Lung (tissue), 12 donors: ENCODE results near the gene ARMC2. TPM values are rescaled to one million over a fixed set of nuclear protein-coding genes. Genes with fewer than 3 reads are reported as not detected.

Source experiments
- ATAC-seq: fragments of 200-7000 bp; cut with Tn5 transposase; one replicate; pipeline ENCODE4 v1.9.1; 2020; ENCODE audit warnings: moderate number of reproducible peaks; ENCODE audit not compliant: insufficient read depth, low FRiP score
- DNase-seq, 3 donors: peaks; one replicate each; pipeline ENCODE4 v3.0.0-alpha.2; 2013 to 2017
- H3K27ac ChIP-seq, 2 donors: one replicate each; pipeline ENCODE4 v1.5.1; 2013; ENCODE audit warnings: mild to moderate bottlenecking in 2 of 2, moderate library complexity in 2 of 2, control low read depth in 1 of 2, inconsistent platforms in 1 of 2, low read depth in 1 of 2, low read length in 1 of 2
- H3K27me3 ChIP-seq, 3 donors: one replicate each; pipeline ENCODE4 v1.5.1; 2013; ENCODE audit warnings: low read length in 2 of 3; ENCODE audit not compliant: control insufficient read depth in 3 of 3, insufficient read depth in 3 of 3
- H3K36me3 ChIP-seq, 4 donors: one replicate each; pipeline ENCODE4 v1.5.1; 2013; ENCODE audit warnings: low read length in 4 of 4, mild to moderate bottlenecking in 1 of 4, moderate library complexity in 1 of 4; ENCODE audit not compliant: control insufficient read depth in 4 of 4, insufficient read depth in 4 of 4
- H3K4me1 ChIP-seq, 5 donors: one replicate each; pipeline ENCODE4 v1.5.1; 2013; ENCODE audit warnings: low read length in 5 of 5, mild to moderate bottlenecking in 2 of 5, moderate library complexity in 1 of 5; ENCODE audit not compliant: control insufficient read depth in 5 of 5, insufficient read depth in 5 of 5
- H3K4me3 ChIP-seq: one replicate; pipeline ENCODE4 v1.5.1; 2013; ENCODE audit warnings: mild to moderate bottlenecking, control low read depth, moderate library complexity
- H3K9ac ChIP-seq, 2 donors: one replicate each; pipeline ENCODE4 v1.5.1; 2013; ENCODE audit warnings: low read length in 2 of 2, control low read depth in 1 of 2; ENCODE audit not compliant: insufficient read depth in 1 of 2
- H3K9me3 ChIP-seq, 4 donors: one replicate each; pipeline ENCODE4 v1.5.1; 2013; ENCODE audit warnings: low read length in 3 of 4, mild to moderate bottlenecking in 1 of 4, moderate library complexity in 1 of 4; ENCODE audit not compliant: control insufficient read depth in 4 of 4, insufficient read depth in 3 of 4
- CTCF ChIP-seq: IDR thresholded peaks from 2 replicates; pipeline ENCODE4 v1.5.1; 2012; ENCODE audit warnings: mild to moderate bottlenecking; ENCODE audit errors: control extremely low read depth, extremely low read depth
- WGBS, 2 donors: extraction: QIAGEN DNeasy Blood & Tissue Kit; methylation state at CpG; one replicate each; pipeline ENCODE4 v1.1.7; 2013; 5-methylcytosine and 5-hydroxymethylcytosine counted together
- polyA plus RNA-seq, 2 donors: library from polyadenylated mRNA; stranded (reverse); fragments of 200-250 nt; gene quantifications; one replicate each; pipeline ENCODE4 v1.2.1, GENCODE V29; 2013
- total RNA-seq, 2 donors: library from RNA; depleted of rRNA in 1 of 2; stranded (reverse); fragments of >200 nt in 1 of 2; gene quantifications; one replicate each; pipeline ENCODE4 v1.2.1, GENCODE V29; 2014 to 2021
- donor health status: control.
- donor health status: control.
- donor health status: Bipolar disorder and iron deficiency.
- donor health status: healthy.
- donor health status: DM: yes; HTN: yes; CAD: no.

ARMC2 gene
- total and polyA plus RNA-seq, 4 donors, result 2.9 to 16.5 (median 7.4) TPM

- Histone ChIP-seq H3K9ac (no peak overlapping the region), H3K4me3 (no peak overlapping the region), H3K4me1 (peaks cover 0 to 25% (median 7%) of the 10 kb centered on the region in 5 donors), H3K36me3 (peaks cover 0 to 12% (median 6%) of the 10 kb centered on the region in 4 donors), H3K27ac (peak overlapping the region; percentile 62 to 79), H3K27me3 (no peaks in the 10 kb centered on the region), H3K9me3 (no peaks in the 10 kb centered on the region)
- TF ChIP-seq CTCF, result no peak
- 40 to 44% methylated on average over 10 of the region's 10 CpGs for WGBS, 2 donors
- ATAC-seq (no peak), DNase-seq (peak in 1 of 3 donors; percentile 44)
Measured at GRCh38 chr6:108850669-108851465, 2.6 kb downstream of the ARMC2 start.

- Histone ChIP-seq H3K4me3 (no peak overlapping the region), H3K27ac (peak overlapping the region in 1 of 2 donors; percentile 79)
- 24 to 48% methylated on average over 1 of the region's 1 CpG for WGBS, 2 donors
Measured at GRCh38 chr6:108851756-108852155, 3.5 kb downstream of the ARMC2 start.

GRCh38 chr6:108853077-108853476 lies 4.9 kb downstream of the ARMC2 start:
- H3K27me3 ChIP-seq, result no peaks in the 10 kb centered on the region
- H3K9me3 ChIP-seq, result peaks cover 0 to 3% (median 0%) of the 10 kb centered on the region in 4 donors
- peaks cover 3 to 30% (median 16%) of the 10 kb centered on the region in 4 donors for H3K36me3 ChIP-seq
- ATAC-seq, result no peak
- peaks cover 0 to 17% (median 7%) of the 10 kb centered on the region in 5 donors for H3K4me1 ChIP-seq
- no peak for DNase-seq
- H3K27ac ChIP-seq, result no peak overlapping the region
- no peak for TF ChIP-seq CTCF
- H3K4me3 ChIP-seq, result no peak overlapping the region
- H3K9ac ChIP-seq, result no peak overlapping the region

More at GRCh38 chr6:108851756-108852155, 3.5 kb downstream of the ARMC2 start:
- H3K4me1 ChIP-seq, result peaks cover 0 to 25% (median 7%) of the 10 kb centered on the region in 5 donors
- ATAC-seq (no peak), DNase-seq (no peak)
- peaks cover 3 to 21% (median 9%) of the 10 kb centered on the region in 4 donors for H3K36me3 ChIP-seq
- H3K9ac ChIP-seq, result no peak overlapping the region
- no peaks in the 10 kb centered on the region for H3K27me3 ChIP-seq
- H3K9me3 ChIP-seq, result peaks cover 0 to 3% (median 0%) of the 10 kb centered on the region in 4 donors
- no peak for TF ChIP-seq CTCF
